Tibial nerve (tissue), 3 donors: ENCODE measurements around the gene SEMA3A.

ENCODE experiments used
- EP300 ChIP-seq, 2 donors: sonication (generic); formaldehyde crosslinking; IDR thresholded peaks; one replicate each; pipeline ENCODE4 v1.6.1; 2017; ENCODE audit warnings: antibody characterized with exemption in 2 of 2, mild to moderate bottlenecking in 1 of 2
- POLR2A ChIP-seq, 2 donors: fragments of 450-650 bp; IDR thresholded peaks; one replicate each; pipeline ENCODE4 v1.6.1; 2017; ENCODE audit warnings: antibody characterized with exemption in 2 of 2, mild to moderate bottlenecking in 2 of 2, moderate library complexity in 2 of 2

- TF ChIP-seq POLR2A (IDR thresholded peaks at IDR 0.05): no peak
- no peak for TF ChIP-seq EP300 (IDR thresholded peaks at IDR 0.05)
These were observed 286.1 kb downstream of the SEMA3A start for GRCh38 chr7:83908526-83908925.
